GM04504 (cell line): ENCODE measurements around the gene TNIP1.

ENCODE experiments used
- DNase-seq: peaks from one replicate; pipeline ENCODE4 v3.0.0-alpha.2; 2012; ENCODE audit warnings: low read depth

Gene TNIP1

DNA sequence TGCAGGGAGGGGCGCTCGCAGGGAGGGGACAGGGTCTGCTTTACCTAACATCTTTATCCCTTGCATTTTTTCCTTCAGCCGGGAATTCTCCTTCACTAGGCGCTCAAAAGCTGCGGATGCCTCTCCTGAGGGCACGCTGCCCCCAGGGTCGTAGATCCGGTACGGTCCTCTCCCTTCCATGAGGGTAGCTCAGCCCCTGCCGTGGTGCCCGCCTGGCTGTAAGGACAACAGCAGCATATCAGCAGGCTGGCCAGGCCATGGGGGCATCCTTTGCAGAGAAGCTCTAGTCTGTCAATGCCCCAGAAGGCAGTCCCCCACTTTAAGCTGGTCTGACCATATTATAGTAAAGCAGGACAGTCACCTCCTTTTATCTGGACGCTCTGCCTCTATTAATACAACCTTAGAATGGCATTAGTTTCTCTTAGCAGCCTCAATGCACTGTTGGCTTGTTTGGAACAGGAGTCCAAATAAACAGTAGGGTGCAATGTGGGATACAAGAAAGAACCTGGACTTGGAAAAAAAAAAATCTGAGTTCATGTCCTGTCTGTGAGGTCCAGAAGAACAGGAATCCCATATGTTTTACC, 15.8 kb downstream of the TNIP1 start:
- no peak for DNase-seq

DNA sequence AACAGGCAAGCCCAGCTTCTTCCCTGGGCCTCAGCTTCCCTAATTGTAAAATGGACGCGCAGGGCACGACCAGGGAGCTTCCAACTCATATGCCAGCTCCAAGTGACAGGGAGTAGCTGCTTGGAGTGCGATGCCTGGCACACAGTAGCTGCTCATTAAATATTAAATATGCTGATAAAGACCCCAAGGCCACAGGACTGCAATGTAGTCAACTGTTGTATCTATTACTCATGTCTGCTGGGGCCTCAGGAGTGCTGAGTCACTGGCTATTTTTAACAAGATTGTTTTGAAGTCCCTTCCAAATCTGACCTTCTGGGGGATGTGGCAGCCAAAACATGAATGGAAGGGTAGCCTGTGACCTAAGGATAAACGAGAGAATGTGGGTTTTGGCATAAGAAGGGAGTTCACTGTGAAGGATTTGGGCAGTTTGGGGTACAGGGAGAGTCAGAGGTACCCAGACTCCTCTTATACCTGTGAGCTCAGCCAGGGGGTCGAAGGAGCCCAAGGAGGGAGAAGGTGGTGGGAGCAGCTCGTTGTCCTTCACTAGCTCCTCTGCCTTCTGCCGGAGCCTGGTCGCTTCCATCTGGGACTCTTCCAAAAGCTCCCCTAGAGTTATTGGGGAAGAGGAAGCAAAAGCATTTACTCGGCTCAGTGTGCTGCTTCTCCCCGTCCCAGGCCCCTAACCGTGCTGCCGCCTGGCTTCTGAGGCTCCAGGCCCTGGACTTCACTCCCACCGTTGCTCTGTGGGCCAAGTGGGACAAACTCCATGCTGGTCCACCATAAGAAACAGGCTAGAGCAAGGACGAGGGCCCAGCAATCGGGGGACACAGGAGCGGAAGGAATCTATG, 17.5 kb downstream of the TNIP1 start:
- peak; percentile 51 for DNase-seq

- no peak for DNase-seq
Measured at GRCh38 chr5:151062405-151063141, 18.3 kb downstream of the TNIP1 start.

- DNase-seq = no peak
Measured at GRCh38 chr5:151060742-151061141, 20.1 kb downstream of the TNIP1 start.

DNA sequence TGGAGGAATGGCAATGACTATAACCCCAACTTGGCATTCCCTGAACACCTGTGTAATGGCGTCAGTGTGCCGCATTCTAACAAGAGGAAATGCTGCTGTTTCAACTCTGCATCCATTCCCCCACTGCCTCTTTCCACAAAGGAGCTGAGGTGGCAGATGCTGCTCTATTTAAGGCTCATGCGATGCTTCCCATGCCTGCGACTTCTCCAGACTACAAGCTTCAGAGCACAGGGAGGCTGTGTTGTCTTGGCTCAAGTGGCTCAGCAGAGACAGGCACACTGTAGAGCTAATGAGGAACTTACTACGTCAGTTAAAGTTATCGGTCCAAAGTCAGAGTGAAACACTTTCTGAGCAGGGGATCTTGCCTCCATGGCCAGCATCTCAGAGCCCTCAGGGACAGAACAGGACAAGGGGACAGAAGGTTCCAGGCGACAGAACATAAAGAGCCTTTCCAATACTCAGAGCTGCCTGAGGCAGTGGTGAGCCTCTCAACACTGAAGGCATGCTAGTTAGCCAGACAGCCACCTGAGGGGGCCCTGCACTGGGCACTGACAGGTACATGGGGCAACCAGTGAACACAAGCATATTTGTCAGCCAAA, 21.8 kb downstream of the TNIP1 start:
- DNase-seq = no peak

GRCh38 chr5:151058301-151058700, 22.5 kb downstream of the TNIP1 start:
- no peak for DNase-seq

- DNase-seq = no peak
Measured at GRCh38 chr5:151056379-151057325, 24.2 kb downstream of the TNIP1 start.

DNA sequence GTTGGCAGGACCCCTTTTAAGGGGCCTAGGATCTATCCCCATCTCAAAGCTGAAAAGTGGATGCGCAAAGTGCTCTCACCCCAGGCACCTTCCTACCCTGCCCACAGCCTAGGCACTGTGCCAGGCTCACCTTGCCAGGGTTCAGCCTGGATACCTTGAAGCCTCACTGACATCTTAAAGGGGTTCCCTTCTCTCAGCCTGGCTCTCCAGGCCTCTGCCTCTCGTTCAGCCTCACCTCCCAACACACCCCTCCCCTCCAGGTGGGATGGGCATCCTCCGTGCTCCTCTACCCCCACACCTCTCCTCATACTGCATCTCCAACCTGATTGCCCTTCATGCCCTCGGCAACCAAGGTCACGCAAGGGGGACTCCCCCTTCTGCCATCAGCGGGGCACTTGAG, 25.5 kb downstream of the TNIP1 start:
- DNase-seq = no peak

- DNase-seq = no peak
Measured at GRCh38 chr5:151054709-151055108, 26.1 kb downstream of the TNIP1 start.

DNA sequence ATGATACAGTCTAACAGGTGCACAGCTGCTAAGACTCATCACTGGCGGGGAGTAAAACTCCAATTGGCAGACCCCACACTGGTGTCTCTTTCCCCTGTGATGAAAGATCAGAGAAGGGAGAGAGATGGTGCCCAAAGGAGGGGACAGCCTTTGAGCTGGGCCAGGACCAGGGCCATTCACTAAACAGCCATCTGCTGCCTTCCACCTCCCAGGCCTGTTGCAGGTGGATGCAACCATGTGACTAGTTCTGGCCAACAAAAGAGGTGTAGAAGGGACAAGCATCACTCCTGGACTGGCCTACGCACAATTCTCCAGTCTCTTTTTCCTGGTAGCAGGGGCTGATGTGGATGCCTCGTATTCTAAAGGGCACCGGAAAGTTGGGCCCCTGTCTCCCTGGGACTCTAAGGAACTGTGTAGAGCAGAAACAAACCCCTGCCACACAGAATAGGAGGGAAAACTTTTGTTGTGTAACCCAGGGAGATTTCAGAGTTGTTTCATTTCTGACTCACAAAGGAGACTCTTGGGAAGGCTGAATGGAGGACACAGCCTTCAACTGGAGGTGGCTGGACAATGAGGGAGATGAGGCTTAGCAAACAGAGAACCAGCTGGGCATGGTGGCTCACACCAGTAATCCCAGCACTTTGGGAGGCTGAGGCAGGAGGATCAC, 26.9 kb downstream of the TNIP1 start:
- DNase-seq = no peak

GRCh38 chr5:151052836-151053235, 28.0 kb downstream of the TNIP1 start:
- no peak for DNase-seq

GRCh38 chr5:151051931-151052608, 28.8 kb downstream of the TNIP1 start:
- no peak for DNase-seq

DNA sequence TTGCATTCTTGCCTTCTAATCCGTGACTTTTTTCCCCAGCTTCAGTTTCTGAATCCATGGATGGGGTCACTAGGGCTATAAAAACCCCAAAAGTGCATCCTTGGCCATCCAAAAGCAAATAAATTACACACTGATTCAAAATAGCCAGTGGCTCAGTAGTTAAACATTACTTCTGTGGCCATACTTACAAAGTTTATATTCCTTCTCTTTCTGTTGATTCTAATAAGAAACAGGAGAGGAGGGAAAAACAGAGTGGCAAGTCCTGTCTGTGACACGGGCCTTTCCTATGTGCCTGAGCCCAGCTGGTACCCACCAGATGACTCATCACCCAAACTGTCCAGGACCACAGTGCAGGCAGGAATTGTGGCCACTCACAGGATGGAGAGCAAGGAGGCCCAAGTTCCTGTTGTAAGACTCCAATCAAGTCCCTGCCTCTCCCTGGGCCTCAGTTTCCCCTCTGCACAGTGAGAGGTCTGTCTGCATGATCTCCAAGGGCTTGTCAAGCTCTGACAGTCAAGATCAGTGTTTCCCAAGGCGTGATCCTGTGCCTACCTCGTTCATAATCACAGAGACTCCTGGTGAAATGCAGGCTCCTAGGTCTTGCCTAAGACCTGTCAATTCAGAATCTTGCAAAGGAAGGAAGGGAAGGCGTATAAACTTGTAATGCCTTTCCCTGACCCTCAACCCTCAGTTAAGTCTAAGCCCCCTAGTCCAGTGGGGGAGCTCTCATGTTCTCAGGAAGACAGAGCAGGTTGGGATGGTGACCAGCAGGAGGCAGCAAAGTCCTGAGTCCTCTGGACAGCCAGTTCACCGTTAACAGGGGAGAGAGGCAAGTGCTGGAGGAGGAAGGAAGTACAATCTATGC, 29.5 kb downstream of the TNIP1 start:
- no peak for DNase-seq

DNA sequence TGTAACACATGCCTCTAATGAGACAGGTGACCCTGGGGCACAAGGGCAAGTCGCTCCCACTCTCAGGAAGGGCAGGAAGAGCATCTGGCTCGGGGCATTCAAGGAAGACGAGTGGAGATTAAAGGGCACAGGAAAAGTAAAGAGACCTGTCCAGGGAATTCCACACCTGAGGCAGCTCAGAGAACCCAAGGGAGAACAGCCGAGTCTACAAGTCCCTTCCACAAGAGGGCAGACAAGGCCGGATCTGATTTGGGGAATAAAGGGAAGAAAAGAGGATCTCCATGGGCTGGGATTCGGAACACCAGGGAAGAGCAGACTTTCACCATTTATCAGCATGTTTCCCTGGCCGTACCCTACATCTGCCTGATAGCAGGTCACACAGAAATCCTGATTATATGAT, 32.3 kb downstream of the TNIP1 start:
- no peak for DNase-seq

- no peak for DNase-seq
Measured at GRCh38 chr5:151047814-151048425, 32.9 kb downstream of the TNIP1 start.

GRCh38 chr5:151042453-151043093, 38.3 kb downstream of the TNIP1 start:
- no peak for DNase-seq

GRCh38 chr5:151041577-151042268, 39.1 kb downstream of the TNIP1 start:
- DNase-seq = no peak
